ENCODE results near the gene C12orf43. TPM values are rescaled to one million over a fixed set of nuclear protein-coding genes. Genes with fewer than 3 reads are reported as not detected.

Gene C12orf43
- total RNA-seq, 4 donors from 2014 or later = 7.0 to 32.2 (median 18.0) TPM

- Histone ChIP-seq H3K9me3 (no peaks in the 10 kb centered on the region), H3K4me3 (no peak overlapping the region), H3K36me3 (no peaks in the 10 kb centered on the region), H3K4me1 (no peaks in the 10 kb centered on the region), H3K27ac (no peak overlapping the region), H3K27me3 (no peaks in the 10 kb centered on the region)
- WGBS, 2 donors (ENCODE audit: low coverage in 1 of 2) = 84 to 90% methylated on average over 6 to 11 of the region's 15 CpGs
- TF ChIP-seq EP300 (IDR thresholded peaks at IDR 0.05; ENCODE audit: low read depth) (no peak), POLR2AphosphoS5 (IDR thresholded peaks at IDR 0.05) (no peak), CTCF (IDR thresholded peaks at IDR 0.05) (no peak), POLR2A (IDR thresholded peaks at IDR 0.05) (no peak)
- intact Hi-C loops (cut with DNase I; ENCODE audit: low total_unique reads) = no loop called here
- no peak for DNase-seq
- in situ Hi-C loops (cut with MboI; ENCODE audit: low pct_ligation_motif_present in 1 of 4, low pct_unique_long_range_greater_than_20kb in 1 of 4, low sequenced_read_pairs in 3 of 4) = no loop called here
These were observed 22.2 kb downstream of the C12orf43 start for GRCh38 chr12:120994059-120994458.

GRCh38 chr12:120993496-120993895 is 22.8 kb downstream of the C12orf43 start:
- Histone ChIP-seq H3K4me3 (no peak overlapping the region), H3K27me3 (no peaks in the 10 kb centered on the region), H3K36me3 (no peaks in the 10 kb centered on the region), H3K9me3 (no peaks in the 10 kb centered on the region), H3K27ac (no peak overlapping the region), H3K4me1 (no peaks in the 10 kb centered on the region)
- no peak for DNase-seq
- TF ChIP-seq POLR2AphosphoS5 (IDR thresholded peaks at IDR 0.05) (no peak), CTCF (IDR thresholded peaks at IDR 0.05) (no peak), EP300 (IDR thresholded peaks at IDR 0.05; ENCODE audit: low read depth) (no peak), POLR2A (IDR thresholded peaks at IDR 0.05) (no peak)
- 87% methylated on average over 11 of the region's 11 CpGs; no CpG with 5 or more reads in 1 of the 2 donors for WGBS, 2 donors (ENCODE audit: low coverage in 1 of 2)
- in situ Hi-C loops (cut with MboI; ENCODE audit: low pct_ligation_motif_present in 1 of 4, low pct_unique_long_range_greater_than_20kb in 1 of 4, low sequenced_read_pairs in 3 of 4) = no loop called here
- intact Hi-C loops (cut with DNase I; ENCODE audit: low total_unique reads) = no loop called here

GRCh38 chr12:120992989-120993388 is 23.3 kb downstream of the C12orf43 start:
- intact Hi-C loops (cut with DNase I; ENCODE audit: low total_unique reads) (no loop called here), in situ Hi-C loops (cut with MboI; ENCODE audit: low pct_ligation_motif_present in 1 of 4, low pct_unique_long_range_greater_than_20kb in 1 of 4, low sequenced_read_pairs in 3 of 4) (no loop called here)
- Histone ChIP-seq H3K4me1 (no peaks in the 10 kb centered on the region), H3K36me3 (no peaks in the 10 kb centered on the region), H3K4me3 (no peak overlapping the region), H3K9me3 (no peaks in the 10 kb centered on the region), H3K27ac (no peak overlapping the region), H3K27me3 (no peaks in the 10 kb centered on the region)
- no peak for DNase-seq
- TF ChIP-seq CTCF (IDR thresholded peaks at IDR 0.05) (no peak), POLR2A (IDR thresholded peaks at IDR 0.05) (no peak), EP300 (IDR thresholded peaks at IDR 0.05; ENCODE audit: low read depth) (no peak), POLR2AphosphoS5 (IDR thresholded peaks at IDR 0.05) (no peak)
- WGBS, 2 donors (ENCODE audit: low coverage in 1 of 2) = 95% methylated on average over 1 of the region's 1 CpG; no CpG with 5 or more reads in 1 of the 2 donors

- H3K27me3 ChIP-seq = no peaks in the 10 kb centered on the region
- in situ Hi-C loops (cut with MboI; ENCODE audit: low pct_ligation_motif_present in 1 of 4, low pct_unique_long_range_greater_than_20kb in 1 of 4, low sequenced_read_pairs in 3 of 4) (no loop called here), intact Hi-C loops (cut with DNase I; ENCODE audit: low total_unique reads) (no loop called here)
- DNase-seq = no peak
- TF ChIP-seq POLR2A (IDR thresholded peaks at IDR 0.05) (no peak), CTCF (IDR thresholded peaks at IDR 0.05) (no peak), POLR2AphosphoS5 (IDR thresholded peaks at IDR 0.05) (no peak), EP300 (IDR thresholded peaks at IDR 0.05; ENCODE audit: low read depth) (no peak)
- no peaks in the 10 kb centered on the region for H3K36me3 ChIP-seq
- no peaks in the 10 kb centered on the region for H3K9me3 ChIP-seq
- H3K27ac ChIP-seq = no peak overlapping the region
- no peak overlapping the region for H3K4me3 ChIP-seq
- no peaks in the 10 kb centered on the region for H3K4me1 ChIP-seq
These were observed 24.3 kb downstream of the C12orf43 start for GRCh38 chr12:120991965-120992364.
